Activated CD4-positive, alpha-beta T cell treated with anti-CD3 and anti-CD28 coated beads for 48 hours (primary cell): ENCODE results near the gene CCDC33.
A peak's percentile ranks its signal among the peaks of the same experiment; 100 is the strongest.

ENCODE experiments used
- DNase-seq: peaks from one replicate; pipeline ENCODE4 v3.0.0-alpha.2; 2020

Gene CCDC33

GRCh38 chr15:74259821-74260607, 23.9 kb downstream of the CCDC33 start:
- no peak for DNase-seq

GRCh38 chr15:74261041-74261440, 24.9 kb downstream of the CCDC33 start:
- DNase-seq: no peak

- DNase-seq: no peak
These were observed 25.6 kb downstream of the CCDC33 start for GRCh38 chr15:74261685-74262084.

- no peak for DNase-seq
These were observed 26.0 kb downstream of the CCDC33 start for GRCh38 chr15:74262151-74262550.

GRCh38 chr15:74262625-74263024, 26.5 kb downstream of the CCDC33 start:
- DNase-seq: no peak

GRCh38 chr15:74263466-74263865, 27.3 kb downstream of the CCDC33 start:
- no peak for DNase-seq

GRCh38 chr15:74264081-74264501, 28.0 kb downstream of the CCDC33 start:
- no peak for DNase-seq

- peak; percentile 33 for DNase-seq
These were observed 29.0 kb downstream of the CCDC33 start for GRCh38 chr15:74265046-74265639.

GRCh38 chr15:74268020-74268419, 31.9 kb downstream of the CCDC33 start:
- DNase-seq: no peak

GRCh38 chr15:74269362-74270035, 33.4 kb downstream of the CCDC33 start:
- no peak for DNase-seq

- no peak for DNase-seq
These were observed 34.0 kb downstream of the CCDC33 start for GRCh38 chr15:74270155-74270554.

GRCh38 chr15:74270854-74271520, 34.9 kb downstream of the CCDC33 start:
- no peak for DNase-seq

GRCh38 chr15:74272812-74273211, 36.7 kb downstream of the CCDC33 start:
- DNase-seq: no peak

- DNase-seq: no peak
These were observed 38.4 kb downstream of the CCDC33 start for GRCh38 chr15:74274470-74275038.

GRCh38 chr15:74275957-74276356, 39.8 kb downstream of the CCDC33 start:
- peak; percentile 7 for DNase-seq

GRCh38 chr15:74276560-74276959, 40.4 kb downstream of the CCDC33 start:
- no peak for DNase-seq

- no peak for DNase-seq
These were observed 41.2 kb downstream of the CCDC33 start for GRCh38 chr15:74277242-74277810.

- DNase-seq: no peak
These were observed 42.1 kb downstream of the CCDC33 start for GRCh38 chr15:74278207-74278606.

- DNase-seq: no peak
These were observed 45.3 kb downstream of the CCDC33 start for GRCh38 chr15:74281147-74282133.

GRCh38 chr15:74283368-74283767, 47.2 kb downstream of the CCDC33 start:
- DNase-seq: no peak

GRCh38 chr15:74289671-74290070, 53.5 kb downstream of the CCDC33 start:
- DNase-seq: no peak
